GM18526 (cell line): ENCODE data around the gene MYO18B.

Source experiments
- POLR2A ChIP-seq: IDR thresholded peaks from 3 replicates; pipeline ENCODE4 v1.6.1; 2011; ENCODE audit not compliant: insufficient read length; ENCODE audit errors: extremely low read depth

The MYO18B gene

DNA sequence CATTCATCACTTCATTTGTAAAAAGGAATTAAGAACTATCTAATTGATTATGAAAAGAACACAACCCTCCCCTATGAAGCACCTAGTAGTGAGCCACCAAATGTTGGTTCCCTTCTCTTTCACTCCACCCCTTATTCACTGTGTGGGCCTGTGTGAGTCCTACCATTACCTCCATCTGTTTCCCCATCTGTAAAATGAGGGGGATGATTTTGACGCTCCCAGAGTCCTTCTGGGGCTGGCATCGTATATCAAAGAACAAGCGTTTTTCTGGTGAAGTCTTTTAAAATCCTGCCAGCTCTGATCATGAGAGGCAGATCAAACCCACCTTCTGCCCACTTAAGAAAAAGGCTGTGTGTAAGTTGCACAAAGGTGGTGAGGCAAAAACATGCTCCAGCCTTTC lies 330.6 kb downstream of the MYO18B start:
- no peak for TF ChIP-seq POLR2A

GRCh38 chr22:26075251-26075650 lies 333.3 kb downstream of the MYO18B start:
- TF ChIP-seq POLR2A, result no peak

DNA sequence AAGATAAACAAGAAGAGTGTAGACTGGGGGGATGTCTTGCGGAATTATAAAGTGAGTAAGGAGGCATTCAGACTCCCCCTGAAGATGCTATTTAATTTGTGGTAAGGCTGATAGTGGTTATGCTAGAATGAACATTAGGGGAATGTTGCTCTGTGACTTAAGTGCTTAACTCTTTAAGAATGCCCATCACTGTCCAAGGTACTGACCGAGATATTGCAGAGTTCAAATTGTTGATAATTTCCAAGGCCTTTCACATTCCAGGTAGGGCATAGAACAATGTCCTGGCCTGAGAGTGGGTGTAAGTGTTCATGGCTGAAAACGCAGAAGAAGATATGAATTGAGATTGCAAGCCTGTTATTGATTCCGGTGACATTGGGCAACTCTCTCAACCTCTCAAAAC lies 337.0 kb downstream of the MYO18B start:
- TF ChIP-seq POLR2A, result no peak
